Spleen (tissue), 7 donors: ENCODE measurements around the gene FAH.

ENCODE experiments used
- CTCF ChIP-seq, 11 experiments: fragments of 200-600 bp in 7 of 11; fragments of 450-650 bp in 4 of 11; sonication (generic) in 4 of 11; IDR thresholded peaks in 8 of 11; conservative IDR thresholded peaks in 3 of 11; 1 replicate in 7 of 11; 2 replicates in 4 of 11; pipeline versions ENCODE4 v1.4.0 to v1.8.0; 2016 to 2021; ENCODE audit warnings: antibody characterized with exemption in 11 of 11, inconsistent platforms in 4 of 11, mild to moderate bottlenecking in 1 of 11
- POLR2A ChIP-seq, 3 donors: fragments of 450-650 bp; IDR thresholded peaks; one replicate each; pipeline ENCODE4 v1.5.1; 2017; ENCODE audit warnings: antibody characterized with exemption in 3 of 3, mild to moderate bottlenecking in 1 of 3
- POLR2AphosphoS5 ChIP-seq, 3 donors: sonication (generic); formaldehyde crosslinking; IDR thresholded peaks; one replicate each; pipeline ENCODE4 v1.5.1; 2017; ENCODE audit warnings: antibody characterized with exemption in 3 of 3
- donor health status: DM: no; HTN: no; CAD: no; lungs with moderate emphysema.
- donor health status: DM: no; HTN: no; CAD: no.
- donor health status: DM: no; HTN: no; CAD: no.

DNA sequence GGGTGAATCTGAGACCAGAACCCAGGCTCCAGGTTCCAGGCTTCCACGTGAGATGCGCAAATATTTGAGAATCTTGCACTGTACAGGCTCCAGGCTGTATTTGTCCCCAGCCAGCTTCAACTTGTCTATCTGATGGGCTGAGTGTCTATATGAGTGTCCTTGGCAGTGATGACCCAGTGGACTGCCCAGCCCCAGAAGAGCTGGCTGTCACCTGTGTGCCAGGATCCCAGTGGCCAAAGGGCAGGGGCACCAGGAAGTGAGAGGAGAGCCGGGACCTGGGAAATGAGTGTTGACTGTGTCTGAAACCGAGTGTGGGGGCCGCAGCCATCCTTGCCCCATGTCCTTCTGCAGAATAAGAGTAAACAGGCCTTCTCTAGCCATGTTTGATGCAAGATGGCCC, 10.4 kb downstream of the FAH start:
- no peak for TF ChIP-seq CTCF (IDR thresholded peaks at IDR 0.05 in 8 of 11, conservative IDR thresholded peaks at IDR 0.05 in 3 of 11)
- no peak for TF ChIP-seq POLR2A (IDR thresholded peaks at IDR 0.05)
- TF ChIP-seq POLR2AphosphoS5 (IDR thresholded peaks at IDR 0.05): no peak
